Measurements from ENCODE around the gene CYP39A1.

CYP39A1 gene

DNA sequence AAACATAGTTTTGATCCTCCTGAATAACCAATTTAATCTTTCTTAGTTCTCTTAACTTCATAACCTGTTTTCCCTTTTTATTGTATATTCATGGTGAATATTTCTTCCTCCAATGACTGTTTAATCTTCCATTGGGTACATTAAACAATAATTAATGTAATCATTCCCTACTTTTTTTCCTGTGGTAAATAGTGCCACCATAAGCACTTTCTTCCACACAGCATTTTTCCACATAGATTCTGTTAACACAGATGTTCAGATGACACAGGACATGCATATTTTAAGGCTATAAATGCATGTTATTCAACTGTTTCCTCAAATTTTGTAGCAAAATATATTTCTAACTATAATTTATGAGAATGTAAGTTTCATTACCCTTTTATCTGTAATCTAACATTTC, 61.9 kb downstream of the CYP39A1 start:
- no peak for DNase-seq (ENCODE audit: low read depth in 3 of 3)

DNA sequence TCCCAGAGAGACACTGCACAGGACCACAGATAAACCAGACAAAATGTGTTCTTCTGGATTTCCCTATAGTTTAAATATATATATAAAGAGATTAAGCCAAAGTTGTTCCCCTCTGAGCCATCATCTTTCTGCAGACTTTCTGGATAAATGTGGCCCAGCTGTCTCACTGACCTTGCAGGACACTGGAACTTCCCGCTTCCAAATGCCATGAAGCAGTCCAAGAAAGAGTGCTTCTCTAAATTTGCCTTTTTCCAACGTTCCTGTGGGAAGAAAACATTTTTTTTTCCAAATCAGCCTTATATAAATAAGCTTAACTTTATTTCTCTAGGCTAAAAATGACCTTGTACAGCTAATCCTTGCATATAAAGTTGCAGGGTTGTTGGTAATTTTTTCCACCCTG, 65.7 kb downstream of the CYP39A1 start:
- DNase-seq (ENCODE audit: low read depth in 3 of 3) = no peak

DNA sequence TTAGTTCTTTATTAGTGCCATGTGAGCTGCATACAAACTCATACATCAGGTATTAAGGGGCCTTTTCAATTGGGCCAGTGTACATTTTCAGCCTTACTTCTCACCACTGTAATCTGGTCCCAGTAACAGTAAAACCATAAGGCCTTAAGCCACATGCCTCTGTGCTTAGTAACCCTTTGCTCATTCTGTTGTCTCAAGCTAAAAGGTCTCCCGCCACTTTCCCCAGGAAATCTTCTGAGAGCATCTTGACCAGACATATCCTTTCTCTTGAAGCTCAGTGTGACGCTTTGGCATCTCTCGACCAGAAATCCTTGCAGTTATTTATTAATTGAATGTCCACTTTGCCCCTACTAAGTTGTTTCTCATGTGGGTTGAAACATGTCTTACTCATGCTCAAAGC, 68.0 kb downstream of the CYP39A1 start:
- DNase-seq (ENCODE audit: low read depth in 3 of 3) = no peak

- DNase-seq (ENCODE audit: low read depth in 3 of 3) = no peak
Measured at GRCh38 chr6:46583721-46584120, 68.9 kb downstream of the CYP39A1 start.

GRCh38 chr6:46583081-46583480, 69.5 kb downstream of the CYP39A1 start:
- DNase-seq (ENCODE audit: low read depth in 3 of 3) = no peak

DNA sequence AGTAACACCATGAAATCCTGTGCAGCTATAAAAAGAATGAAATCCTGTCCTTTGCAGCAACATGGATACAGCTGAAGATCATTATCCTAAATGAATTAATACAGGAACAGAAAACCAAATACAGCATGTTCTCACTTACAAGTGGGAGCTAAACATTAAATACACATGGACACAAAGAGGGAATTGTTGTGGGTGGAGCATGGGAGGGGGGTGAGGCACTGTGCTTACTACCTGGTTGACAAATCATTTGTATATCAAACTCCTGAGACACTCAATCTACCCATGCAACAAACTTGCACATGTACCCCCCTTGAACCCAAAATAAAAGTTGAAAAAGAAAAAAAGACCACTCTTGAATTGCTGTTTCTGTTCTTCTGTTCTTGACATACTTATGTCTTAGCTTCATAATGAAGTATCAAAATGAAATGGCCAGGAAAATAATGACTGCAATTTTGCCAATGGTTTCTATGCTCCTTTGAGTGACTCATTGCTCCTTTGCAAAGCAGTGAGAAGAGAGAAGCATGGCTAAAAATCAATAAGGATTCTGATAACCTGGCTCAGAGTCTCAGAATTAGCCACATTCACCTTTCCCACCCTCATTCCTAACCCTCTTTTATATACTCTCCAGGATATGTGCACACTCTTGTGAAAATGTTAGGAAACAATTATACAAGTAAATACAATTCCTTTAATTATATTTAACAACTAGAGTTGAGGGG, 71.0 kb downstream of the CYP39A1 start:
- no peak for DNase-seq (ENCODE audit: low read depth in 3 of 3)

GRCh38 chr6:46575530-46575929, 77.1 kb downstream of the CYP39A1 start:
- no peak for DNase-seq (ENCODE audit: low read depth in 3 of 3)

- no peak for DNase-seq (ENCODE audit: low read depth in 3 of 3)
Measured at GRCh38 chr6:46573140-46573539, 79.5 kb downstream of the CYP39A1 start.

GRCh38 chr6:46565531-46565930, 87.1 kb downstream of the CYP39A1 start:
- no peak for DNase-seq (ENCODE audit: low read depth in 3 of 3)

DNA sequence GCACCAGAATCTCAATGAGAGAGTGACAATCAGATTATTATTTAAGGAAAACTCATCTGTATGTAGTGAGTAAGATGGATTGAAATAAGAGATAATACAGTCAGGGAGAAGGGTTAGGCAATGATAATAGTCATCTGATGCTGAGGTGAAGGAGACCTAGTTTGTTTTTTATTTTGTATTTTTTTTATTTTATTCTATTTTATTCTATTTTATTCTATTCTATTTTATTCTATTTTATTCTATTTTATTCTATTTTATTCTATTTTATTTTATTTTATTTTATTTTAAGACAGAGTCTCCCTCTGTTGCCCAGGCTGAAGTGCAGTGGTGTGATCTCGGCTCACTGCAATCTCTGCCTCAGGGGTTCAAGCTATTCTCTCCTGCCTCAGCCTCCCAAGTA, 88.7 kb downstream of the CYP39A1 start:
- DNase-seq (ENCODE audit: low read depth in 3 of 3) = no peak

DNA sequence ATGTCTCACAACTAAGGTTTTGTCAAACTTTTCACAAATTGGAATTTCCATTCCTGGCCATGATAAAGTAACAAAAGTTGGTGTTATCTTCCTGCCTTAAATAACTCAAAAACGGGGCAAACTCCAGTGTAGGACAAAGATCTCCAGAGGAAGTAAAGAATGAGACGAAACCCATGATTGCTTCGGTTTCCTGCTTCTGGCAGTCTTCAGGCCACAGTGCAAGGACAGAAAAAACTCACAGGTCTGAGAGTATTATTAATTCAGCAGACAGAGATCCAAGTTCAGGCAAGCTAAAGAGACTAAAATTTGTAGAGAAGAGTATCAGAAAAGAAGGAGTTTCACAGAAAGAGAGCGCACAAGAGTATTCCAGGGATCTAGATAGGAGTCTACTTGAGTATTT, 96.6 kb downstream of the CYP39A1 start:
- no peak for DNase-seq (ENCODE audit: low read depth in 3 of 3)

DNA sequence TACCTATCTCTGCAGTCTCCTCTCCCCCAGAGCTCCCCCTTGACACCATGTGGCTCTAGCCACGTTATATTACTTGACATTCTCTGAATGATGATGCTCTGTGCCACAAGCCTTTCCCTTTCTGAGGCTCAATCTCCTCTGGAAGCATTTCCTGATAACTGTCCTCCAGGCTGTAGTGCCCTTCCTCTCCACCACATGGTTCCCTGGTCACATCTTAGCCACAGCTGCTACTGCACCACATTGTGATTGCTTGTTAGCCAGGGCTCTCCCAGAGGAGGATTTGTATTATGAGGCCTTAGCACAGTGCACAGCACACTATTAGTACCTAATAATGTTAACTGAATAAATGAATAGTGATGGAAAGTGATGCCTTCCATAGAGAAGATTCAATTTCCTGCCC, 97.5 kb downstream of the CYP39A1 start:
- no peak for DNase-seq (ENCODE audit: low read depth in 3 of 3)

DNA sequence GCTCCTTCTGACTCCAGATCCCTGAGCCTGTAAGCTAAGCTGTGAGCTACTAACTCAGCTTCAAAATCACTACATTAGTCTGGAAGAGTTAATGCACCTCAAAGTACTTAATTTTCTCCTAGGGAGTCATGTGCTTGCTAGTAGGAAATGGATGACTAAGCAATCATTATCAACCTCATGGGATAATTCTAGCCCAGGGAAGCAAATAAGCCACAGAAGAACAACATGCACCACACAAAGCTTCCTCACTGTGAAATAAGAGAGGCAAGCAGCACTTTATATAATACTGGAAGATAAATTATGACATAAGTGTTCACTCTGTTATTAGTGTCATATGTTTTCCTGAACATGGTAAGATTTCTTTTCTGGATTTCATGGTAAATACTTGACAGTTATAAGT, 103.5 kb downstream of the CYP39A1 start:
- no peak for DNase-seq (ENCODE audit: low read depth in 3 of 3)

- no peak for DNase-seq (ENCODE audit: low read depth in 3 of 3)
Measured at GRCh38 chr6:46541556-46541955, 111.1 kb downstream of the CYP39A1 start.

DNA sequence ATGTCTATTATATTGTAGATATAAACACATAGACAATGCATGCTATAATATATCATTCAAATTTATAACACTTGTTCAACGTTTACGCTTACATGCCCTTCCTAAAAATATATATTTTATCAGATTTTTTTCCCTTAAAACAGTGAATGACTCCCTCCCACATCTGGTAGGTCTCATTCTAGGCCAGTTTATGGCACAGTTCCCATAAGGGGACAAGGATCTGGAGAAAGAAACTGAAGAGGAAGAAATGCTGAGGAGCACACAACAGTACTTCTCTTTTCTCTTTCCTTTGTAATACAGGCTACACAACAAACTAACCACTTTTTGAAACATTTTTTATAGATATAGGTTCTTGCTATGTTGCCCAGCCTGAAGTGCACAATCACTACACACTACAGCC, 112.8 kb downstream of the CYP39A1 start:
- DNase-seq (ENCODE audit: low read depth in 3 of 3) = no peak

GRCh38 chr6:46538800-46539480, 113.7 kb downstream of the CYP39A1 start:
- DNase-seq (ENCODE audit: low read depth in 3 of 3) = no peak

GRCh38 chr6:46530896-46531295, 121.7 kb downstream of the CYP39A1 start:
- DNase-seq (ENCODE audit: low read depth in 3 of 3) = no peak

DNA sequence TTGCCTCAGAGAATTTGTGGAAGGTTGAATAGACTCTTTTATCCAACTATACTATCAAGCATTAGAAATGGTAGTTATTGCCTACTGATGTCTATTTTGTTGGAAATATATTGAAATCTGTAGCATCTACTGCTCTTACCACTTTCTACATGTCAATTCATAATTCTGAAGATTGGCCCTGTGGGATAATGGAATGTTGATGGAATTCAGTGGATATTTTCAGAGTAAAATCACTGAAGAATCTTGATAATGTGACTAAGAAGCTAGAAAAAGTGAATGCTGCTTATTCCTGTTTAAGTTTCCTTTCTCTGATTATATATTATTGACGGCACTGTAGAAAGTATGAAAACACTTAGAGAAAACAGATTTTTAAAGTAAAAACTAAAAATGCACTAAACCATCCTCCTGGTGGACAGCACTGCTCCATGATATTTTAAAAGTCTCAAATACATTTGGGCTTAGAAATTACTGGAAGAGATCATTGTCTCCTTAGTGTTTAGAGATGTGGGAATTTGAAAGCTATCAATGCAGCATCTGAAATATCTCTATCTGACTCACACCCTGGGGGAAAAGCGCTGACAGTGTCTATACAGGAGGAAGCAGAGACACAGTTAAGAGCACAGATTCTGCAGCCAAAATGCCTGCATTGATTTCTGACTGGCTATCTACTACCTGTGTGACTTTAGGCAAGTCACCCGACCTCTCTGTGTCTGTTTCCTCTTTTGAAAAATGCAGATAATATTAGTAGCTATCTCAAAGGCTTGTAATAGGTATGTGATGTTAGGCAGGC, 123.5 kb downstream of the CYP39A1 start:
- DNase-seq (ENCODE audit: low read depth in 3 of 3) = no peak

GRCh38 chr6:46526607-46527006, 126.0 kb downstream of the CYP39A1 start:
- no peak for DNase-seq (ENCODE audit: low read depth in 3 of 3)

- no peak for DNase-seq (ENCODE audit: low read depth in 3 of 3)
Measured at GRCh38 chr6:46525583-46525982, 127.0 kb downstream of the CYP39A1 start.

- no peak for DNase-seq (ENCODE audit: low read depth in 3 of 3)
Measured at GRCh38 chr6:46521464-46521971, 131.1 kb downstream of the CYP39A1 start.

- no peak for DNase-seq (ENCODE audit: low read depth in 3 of 3)
Measured at GRCh38 chr6:46517202-46517601, 135.4 kb downstream of the CYP39A1 start.

GRCh38 chr6:46513533-46513932, 139.1 kb downstream of the CYP39A1 start:
- no peak for DNase-seq (ENCODE audit: low read depth in 3 of 3)
